GM19239 (cell line): Measurements from ENCODE around the gene SELENOO.

ENCODE experiments used
- DNase-seq: peaks from one replicate; pipeline ENCODE4 v3.0.0; 2011; ENCODE audit warnings: low spot score; ENCODE audit not compliant: insufficient read length
- FAIRE-seq: peaks from 2 replicates; lab custom pipeline; 2011; peaks lifted over from hg19 to GRCh38; lab: Jason Lieb, UNC

Gene SELENOO

DNA sequence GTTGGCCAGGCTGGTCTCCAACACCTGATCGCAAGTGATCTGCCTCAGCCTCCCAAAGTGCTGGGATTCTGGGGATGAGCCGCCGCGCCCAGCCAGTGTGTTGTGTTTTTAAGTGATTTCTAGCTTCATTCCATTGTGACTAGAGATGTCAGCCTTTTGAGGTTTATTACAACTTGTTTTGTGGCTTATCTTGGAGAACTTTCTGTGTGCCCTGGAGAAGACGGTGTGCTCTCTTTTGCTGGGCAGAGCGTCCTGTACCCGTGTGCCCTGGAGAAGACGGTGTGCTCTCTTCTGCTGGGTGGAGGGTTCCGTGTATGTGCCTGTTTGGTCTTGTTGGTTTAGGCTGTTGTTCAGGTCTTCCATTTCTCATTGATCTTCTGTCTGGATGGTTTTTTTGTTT lies 12.5 kb downstream of the SELENOO start:
- DNase-seq: no peak
- no peak for FAIRE-seq

- FAIRE-seq (no peak), DNase-seq (no peak)
Observed at GRCh38 chr22:50215297-50216054, 14.7 kb downstream of the SELENOO start.

- FAIRE-seq (no peak), DNase-seq (no peak)
Observed at GRCh38 chr22:50216055-50216683, 15.4 kb downstream of the SELENOO start.

- FAIRE-seq: no peak
- no peak for DNase-seq
Observed at GRCh38 chr22:50216684-50217520, 16.1 kb downstream of the SELENOO start.

GRCh38 chr22:50217543-50218152 lies 16.8 kb downstream of the SELENOO start:
- DNase-seq (no peak), FAIRE-seq (no peak)

GRCh38 chr22:50218153-50218995 lies 17.6 kb downstream of the SELENOO start:
- FAIRE-seq (no peak), DNase-seq (no peak)

- DNase-seq (no peak), FAIRE-seq (no peak)
Observed at GRCh38 chr22:50218996-50219727, 18.4 kb downstream of the SELENOO start.

- DNase-seq (no peak), FAIRE-seq (no peak)
Observed at GRCh38 chr22:50219800-50220602, 19.2 kb downstream of the SELENOO start.

- no peak for FAIRE-seq
- DNase-seq: no peak
Observed at GRCh38 chr22:50220603-50221409, 20.0 kb downstream of the SELENOO start.

DNA sequence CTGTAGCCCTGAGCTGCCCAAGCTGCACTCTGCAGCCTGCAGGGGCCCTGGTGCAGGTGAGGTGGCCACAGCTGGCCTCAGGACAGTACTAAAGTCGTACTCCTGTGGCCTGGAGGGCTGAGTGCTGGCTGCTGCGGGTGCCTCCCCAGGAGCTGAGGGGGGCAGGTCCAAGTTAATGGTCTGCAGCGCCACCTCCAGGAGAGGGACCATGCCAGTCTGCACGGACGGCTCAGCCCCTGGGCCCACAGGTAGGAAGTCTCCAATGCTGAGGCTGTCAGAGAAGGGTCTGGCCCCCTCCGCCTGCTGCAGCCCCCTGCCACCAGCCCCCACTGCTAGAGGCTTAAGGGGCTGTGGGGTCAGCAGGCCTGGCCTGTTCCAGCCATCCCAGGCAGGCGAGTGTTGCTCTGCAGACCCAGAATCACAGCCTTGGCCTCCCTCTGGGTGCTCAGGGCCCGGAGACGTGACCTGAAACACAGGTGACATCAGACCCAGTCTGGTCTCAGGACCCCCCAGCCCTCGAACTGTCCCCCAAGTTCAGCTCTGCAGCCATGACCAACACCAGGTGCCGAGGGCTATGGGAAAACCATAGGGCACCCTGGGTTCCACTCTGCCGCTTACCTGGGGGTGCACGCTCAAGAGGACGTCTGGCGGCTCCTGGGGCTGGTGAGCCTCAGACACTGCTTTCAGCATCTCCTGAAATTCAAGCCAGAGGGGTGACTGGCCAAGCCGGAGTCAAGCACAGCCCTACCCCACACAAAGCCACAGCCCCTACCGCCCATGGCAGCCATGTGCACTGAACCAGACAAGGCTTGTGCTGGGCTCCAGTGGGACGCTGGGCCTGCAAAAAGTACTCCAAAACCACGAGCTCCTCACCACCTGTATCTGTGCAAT lies 20.8 kb downstream of the SELENOO start:
- DNase-seq (no peak), FAIRE-seq (no peak)

GRCh38 chr22:50222508-50222907 lies 21.7 kb downstream of the SELENOO start:
- DNase-seq (no peak), FAIRE-seq (no peak)

- no peak for FAIRE-seq
- DNase-seq: no peak
Observed at GRCh38 chr22:50224071-50224470, 23.3 kb downstream of the SELENOO start.

DNA sequence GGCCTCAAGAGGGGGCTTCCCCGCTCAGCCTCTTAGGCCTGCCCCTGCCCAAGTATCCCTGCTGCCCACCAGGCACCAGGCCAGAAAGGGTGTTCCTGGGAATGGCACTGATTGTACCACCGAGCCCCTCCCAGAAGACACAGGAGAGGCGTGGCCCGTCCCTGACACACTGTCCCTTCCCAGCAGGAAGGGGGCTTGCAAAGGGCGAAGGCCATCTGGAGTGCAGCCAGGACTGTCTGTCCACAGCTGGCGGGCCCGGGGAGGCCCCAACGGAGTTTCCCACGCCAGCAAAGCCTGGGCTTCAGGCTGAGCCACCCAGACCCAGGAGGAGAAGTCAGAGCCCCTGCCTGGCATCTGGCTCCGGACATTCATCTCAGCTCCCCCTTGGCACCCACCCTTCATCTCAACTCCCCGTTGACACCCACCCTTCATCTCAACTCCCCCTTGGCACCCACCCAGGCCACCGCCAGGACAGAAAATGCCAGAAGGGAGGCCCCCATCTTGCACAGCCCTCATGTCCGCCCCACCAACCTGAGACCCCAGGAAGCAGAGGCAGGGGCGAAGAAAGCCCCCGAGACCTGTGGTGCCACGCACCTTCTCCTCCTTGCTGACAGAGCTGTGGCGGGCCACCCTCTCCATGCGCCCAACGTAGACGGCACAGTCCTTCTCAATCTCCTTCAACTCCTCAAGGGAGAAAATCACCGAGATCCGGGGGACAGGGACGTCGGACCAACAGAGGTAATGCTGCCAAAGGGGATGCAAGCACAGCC lies 24.6 kb downstream of the SELENOO start:
- FAIRE-seq (no peak), DNase-seq (no peak)

DNA sequence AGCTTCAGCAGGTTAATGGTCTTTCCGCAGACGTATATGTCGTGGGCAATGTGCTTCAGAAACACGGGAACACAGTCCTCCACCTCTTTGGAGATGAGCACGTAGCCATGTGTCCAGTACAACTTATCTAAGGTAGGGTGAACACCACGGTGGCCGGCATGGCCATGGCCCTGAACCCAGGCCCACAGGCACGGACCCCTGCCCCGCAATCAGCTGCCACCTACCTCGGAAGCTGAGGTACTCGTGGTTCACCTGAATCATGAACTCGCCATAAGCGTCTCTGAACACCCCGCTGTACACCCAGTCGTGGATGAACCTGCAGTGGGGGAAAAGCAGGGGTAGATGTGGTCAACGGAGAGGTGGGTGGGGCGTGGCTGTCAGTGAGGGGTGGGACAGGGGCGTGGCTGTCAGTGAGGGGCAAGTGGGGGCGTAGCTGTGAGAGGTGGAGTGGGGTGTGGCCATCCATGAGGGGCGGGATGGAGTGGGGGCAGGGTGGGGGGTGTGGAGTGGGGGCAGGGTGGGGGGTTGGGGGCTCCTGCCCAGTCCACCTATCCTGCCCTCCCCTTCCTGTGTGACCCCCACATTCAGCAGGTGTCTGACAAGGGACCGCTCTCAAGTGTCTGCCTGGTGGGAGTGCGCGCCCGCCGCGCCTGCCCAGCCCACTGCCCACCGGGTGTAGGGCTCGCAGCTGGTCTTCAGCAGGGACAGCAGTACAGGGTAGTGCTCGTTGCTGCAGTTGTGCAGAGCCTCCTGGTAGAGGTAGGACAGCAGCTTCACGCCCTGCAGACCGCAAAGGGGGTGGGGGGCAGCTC lies 25.5 kb downstream of the SELENOO start:
- FAIRE-seq (no peak), DNase-seq (no peak)

DNA sequence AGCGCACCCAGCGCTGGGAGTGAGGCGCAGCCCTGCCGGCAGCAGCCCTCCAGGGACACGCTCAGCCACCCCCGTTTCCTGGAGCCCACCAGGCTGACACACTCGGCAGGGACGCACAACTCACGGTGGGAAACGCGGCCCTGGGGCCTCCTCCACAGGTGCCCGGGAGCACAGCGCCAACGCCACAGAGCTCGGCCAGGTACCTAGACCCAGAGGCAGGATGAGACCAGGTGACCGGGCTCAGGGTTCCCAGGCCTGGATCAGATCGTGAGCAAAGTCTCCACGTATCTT lies 26.0 kb downstream of the SELENOO start:
- DNase-seq (no peak), FAIRE-seq (no peak)
